GM12878 (cell line): ENCODE results near the gene VPS33B. TPM values are rescaled to one million over a fixed set of nuclear protein-coding genes. Genes with fewer than 3 reads are reported as not detected.

Experiments
- ATAC-seq: fragments of 200-7000 bp; cut with Tn5 transposase; 3 replicates; pipeline ENCODE4 v1.9.1; 2020; ENCODE audit warnings: mild to moderate bottlenecking, moderate library complexity
- BruUV-seq: library from RNA; stranded (reverse); fragments of 400-500 nt; replicated peaks from 2 replicates; lab custom pipeline; 2021; lab: Mats Ljungman, UMichigan
- CTCF ChIA-PET: fragments of 300-600 bp; sonication (Branson Sonifier 250); formaldehyde crosslinking; extraction: SDS; loops from one replicate; lab custom pipeline; 2021; ENCODE audit warnings: inconsistent platforms; lab: Yijun Ruan, JAX
- POLR2A ChIA-PET: fragments of 350-600 bp; formaldehyde crosslinking; extraction: SDS; loops from one replicate; lab custom pipeline; 2021; ENCODE audit warnings: inconsistent platforms; lab: Charles Lee
- RAD21 ChIA-PET: fragments of 300-600 bp; sonication (Branson Sonifier 250); formaldehyde crosslinking; loops from one replicate; lab custom pipeline; 2023; ENCODE audit warnings: antibody characterized with exemption; ENCODE audit not compliant: unreplicated experiment; lab: Charles Lee
- SMC1A ChIA-PET: fragments of 300-600 bp; sonication (Branson Sonifier 250); formaldehyde crosslinking; loops from one replicate; lab custom pipeline; 2023; ENCODE audit not compliant: unreplicated experiment, uncharacterized antibody; lab: Charles Lee
- DNase-seq: peaks from one replicate; pipeline ENCODE4 v3.0.0-alpha.2; 2011; ENCODE audit warnings: low read depth, low spot score
- FAIRE-seq: peaks from 3 replicates; lab custom pipeline; 2011; peaks lifted over from hg19 to GRCh38; lab: Jason Lieb, UNC
- H2AFZ ChIP-seq: 2 replicates; pipeline ENCODE4 v1.6.0; 2011; ENCODE audit warnings: low read depth, low read length, control low read depth; ENCODE audit not compliant: control insufficient read depth
- H3K27ac ChIP-seq: 2 replicates; pipeline ENCODE4 v1.5.1; 2011; ENCODE audit warnings: control low read depth; ENCODE audit not compliant: control insufficient read depth, insufficient read depth
- H3K27me3 ChIP-seq, 2 experiments: replicated peaks in 1 of 2; 2 replicates each; pipeline versions ENCODE4 v1.6.0 to v1.6.1; 2011; ENCODE audit warnings: low read length in 1 of 2; ENCODE audit not compliant: control insufficient read depth in 2 of 2, insufficient read depth in 2 of 2
- H3K36me3 ChIP-seq, 2 experiments: 2 replicates each; pipeline ENCODE4 v1.5.1; 2011; ENCODE audit warnings: low read length in 1 of 2; ENCODE audit not compliant: control insufficient read depth in 2 of 2, insufficient read depth in 2 of 2
- H3K4me1 ChIP-seq: 2 replicates; pipeline ENCODE4 v1.6.1; 2011; ENCODE audit warnings: mild to moderate bottlenecking, low read length, moderate library complexity, mixed read lengths; ENCODE audit not compliant: control insufficient read depth, insufficient read depth
- H3K4me2 ChIP-seq: 2 replicates; pipeline ENCODE4 v1.6.0; 2011; ENCODE audit warnings: control low read depth; ENCODE audit not compliant: control insufficient read depth, insufficient read depth
- H3K4me3 ChIP-seq: fragments of 200-600 bp; sonication (generic); 2 replicates; pipeline ENCODE4 v1.5.1; 2016
- H3K79me2 ChIP-seq: 2 replicates; pipeline ENCODE4 v1.6.0; 2011; ENCODE audit warnings: low read length; ENCODE audit not compliant: control insufficient read depth, insufficient read depth
- H3K9ac ChIP-seq: 2 replicates; pipeline ENCODE4 v1.8.0; 2011; ENCODE audit warnings: low read length, control low read depth, mixed read lengths; ENCODE audit not compliant: control insufficient read depth, insufficient read depth
- H3K9me3 ChIP-seq: replicated peaks from 3 replicates; pipeline ENCODE4 v1.5.1; 2011; ENCODE audit warnings: mild to moderate bottlenecking, low read length; ENCODE audit not compliant: control insufficient read depth, insufficient read depth
- H4K20me1 ChIP-seq: 2 replicates; pipeline ENCODE4 v1.6.0; 2011; ENCODE audit not compliant: control insufficient read depth, insufficient read depth
- EP300 ChIP-seq, 2 experiments: fragments of 150-350 bp in 1 of 2; IDR thresholded peaks; 2 replicates each; pipeline ENCODE4 v1.6.1; 2011 to 2012; ENCODE audit warnings: low read depth in 2 of 2, low read length in 2 of 2, borderline replicate concordance in 1 of 2, improper control_type of control experiment in 1 of 2, inconsistent platforms in 1 of 2; ENCODE audit not compliant: control insufficient read depth in 1 of 2
- NFYA ChIP-seq: IDR thresholded peaks from 2 replicates; pipeline ENCODE4 v1.6.1; 2011; ENCODE audit warnings: low read depth, mild to moderate bottlenecking, low read length, improper control_type of control experiment, borderline replicate concordance
- SKIL ChIP-seq: fragments of 450-650 bp; IDR thresholded peaks from 2 replicates; pipeline ENCODE4 v1.6.1; 2017; ENCODE audit warnings: mild to moderate bottlenecking, low read depth, inconsistent platforms; ENCODE audit not compliant: poor library complexity, severe bottlenecking
- SMARCA5 ChIP-seq: fragments of 450-650 bp; IDR thresholded peaks from 2 replicates; pipeline ENCODE4 v1.6.1; 2017; ENCODE audit warnings: mild to moderate bottlenecking
- SUZ12 ChIP-seq: fragments of 200-600 bp; sonication (generic); IDR thresholded peaks from one replicate; pipeline ENCODE4 v1.6.1; 2018; ENCODE audit warnings: antibody characterized with exemption, mild to moderate bottlenecking; ENCODE audit not compliant: unreplicated experiment
- WGBS: methylation state at CpG from one replicate; pipeline ENCODE4 v1.1.6; 2016; ENCODE audit warnings: low lambda C conversion rate; ENCODE audit not compliant: insufficient replicate concordance, insufficient coverage; ENCODE audit errors: missing lambda C conversion rate; 5-methylcytosine and 5-hydroxymethylcytosine counted together
- in situ Hi-C: fragments of 300-500 bp; cut with MboI; formaldehyde crosslinking; loops from 9 replicates; pipeline ENCODE4 v1.14.3; 2018; ENCODE audit warnings: mixed read lengths
- intact Hi-C: fragments of 100-400 bp; cut with micrococcal nuclease; formaldehyde crosslinking; loops from one replicate; pipeline ENCODE4 v1.14.2; 2022; ENCODE audit not compliant: unreplicated experiment
- polyA plus RNA-seq, 11 experiments: library from polyadenylated mRNA; depleted of rRNA in 4 of 11; unstranded in 6 of 11; stranded (reverse) in 5 of 11; fragments of >200 nt; fragmentation: Nextera tagmentation in 4 of 11; fragmentation: Illumina TruSeq in 1 of 11; extraction: Ambion mirVana in 4 of 11; extraction: Trizol in 1 of 11; gene quantifications; 1 replicate in 1 of 11; 2 replicates in 10 of 11; pipeline versions ENCODE4 v1.2.1 to v1.2.3, GENCODE V29; 2011 to 2016; ENCODE audit warnings: inconsistent platforms in 2 of 11, missing spikeins in 2 of 11, low read depth in 1 of 11
- total RNA-seq, 4 experiments: library from RNA; depleted of rRNA in 3 of 4; stranded (reverse); fragments of >200 nt in 3 of 4; fragmentation: Illumina TruSeq in 1 of 4; extraction: Trizol in 1 of 4; gene quantifications; 2 replicates each; pipeline versions ENCODE4 v1.2.1 to v1.2.3, GENCODE V29; 2013 to 2021
- TF ChIP-seq, protein P1 (sequence below): fragments of 450-650 bp; conservative IDR thresholded peaks from 2 replicates; pipeline ENCODE4 v1.6.1; 2017; ENCODE audit warnings: mild to moderate bottlenecking, moderate library complexity
- TF ChIP-seq, protein P2 (sequence below): IDR thresholded peaks from 2 replicates; pipeline ENCODE4 v1.6.1; 2011; ENCODE audit warnings: low read depth, low read length, improper control_type of control experiment, borderline replicate concordance
- TF ChIP-seq, protein P3 (sequence below): fragments of 450-650 bp; IDR thresholded peaks from 2 replicates; pipeline ENCODE4 v1.6.1; 2017; ENCODE audit warnings: low read depth, mild to moderate bottlenecking, moderate library complexity

Gene VPS33B
- total and polyA plus RNA-seq, 10 of the 15 experiments (the other 5 are each of a cell fraction or from before 2014, with no cell fraction given) = 11.4 to 21.5 (median 15.2) TPM

- POLR2A ChIA-PET = interaction anchor here (0.9 kb wide), 1 partner anchor 61 kb away, joined by 3 read pairs; no protein-coding TSS in a partner anchor
- CTCF ChIA-PET = interaction anchor here (0.8 to 9.0 kb wide), 13 partner anchors 12 to 218 kb away, joined by 3 to 111 read pairs (median 12); no protein-coding TSS in a partner anchor
- in situ Hi-C loops = loop anchor here (5.0 kb wide), 2 partner anchors 167 to 217 kb away; no protein-coding TSS in a partner anchor
These were observed 32.4 kb upstream of the VPS33B start for GRCh38 chr15:91054816-91055215.

GRCh38 chr15:91051248-91051647, 28.9 kb upstream of the VPS33B start:
- Histone ChIP-seq H3K9ac (no peak overlapping the region), H3K27me3 (no peaks in the 10 kb centered on the region; a peak in 3 of 4 replicates), H3K4me2 (no peak overlapping the region), H4K20me1 (no peaks in the 10 kb centered on the region), H3K4me1 (no peaks in the 10 kb centered on the region; the same call in 1 of the 2 replicates), H3K79me2 (no peaks in the 10 kb centered on the region), H3K9me3 (no peaks in the 10 kb centered on the region), H3K27ac (no peak overlapping the region), H3K4me3 (no peak overlapping the region), H3K36me3 (no peaks in the 10 kb centered on the region), H2AFZ (no peak overlapping the region)
- no peak for FAIRE-seq
- BruUV-seq = no TSS peak
- intact Hi-C loops (no loop called here), in situ Hi-C loops (no loop called here)
- SMC1A ChIA-PET = no interaction called here
- DNase-seq = no peak
- RAD21 ChIA-PET = no interaction called here
- CTCF ChIA-PET = interaction anchor here (1.8 to 9.0 kb wide), 2 partner anchors 175 to 219 kb away, joined by 3 to 90 read pairs; no protein-coding TSS in a partner anchor
- POLR2A ChIA-PET = no interaction called here
- 32% methylated on average over 8 of the region's 8 CpGs for WGBS
- ATAC-seq = no peak
- TF ChIP-seq, protein P1, sequence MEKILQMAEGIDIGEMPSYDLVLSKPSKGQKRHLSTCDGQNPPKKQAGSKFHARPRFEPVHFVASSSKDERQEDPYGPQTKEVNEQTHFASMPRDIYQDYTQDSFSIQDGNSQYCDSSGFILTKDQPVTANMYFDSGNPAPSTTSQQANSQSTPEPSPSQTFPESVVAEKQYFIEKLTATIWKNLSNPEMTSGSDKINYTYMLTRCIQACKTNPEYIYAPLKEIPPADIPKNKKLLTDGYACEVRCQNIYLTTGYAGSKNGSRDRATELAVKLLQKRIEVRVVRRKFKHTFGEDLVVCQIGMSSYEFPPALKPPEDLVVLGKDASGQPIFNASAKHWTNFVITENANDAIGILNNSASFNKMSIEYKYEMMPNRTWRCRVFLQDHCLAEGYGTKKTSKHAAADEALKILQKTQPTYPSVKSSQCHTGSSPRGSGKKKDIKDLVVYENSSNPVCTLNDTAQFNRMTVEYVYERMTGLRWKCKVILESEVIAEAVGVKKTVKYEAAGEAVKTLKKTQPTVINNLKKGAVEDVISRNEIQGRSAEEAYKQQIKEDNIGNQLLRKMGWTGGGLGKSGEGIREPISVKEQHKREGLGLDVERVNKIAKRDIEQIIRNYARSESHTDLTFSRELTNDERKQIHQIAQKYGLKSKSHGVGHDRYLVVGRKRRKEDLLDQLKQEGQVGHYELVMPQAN = no peak
- TF ChIP-seq, protein P2, sequence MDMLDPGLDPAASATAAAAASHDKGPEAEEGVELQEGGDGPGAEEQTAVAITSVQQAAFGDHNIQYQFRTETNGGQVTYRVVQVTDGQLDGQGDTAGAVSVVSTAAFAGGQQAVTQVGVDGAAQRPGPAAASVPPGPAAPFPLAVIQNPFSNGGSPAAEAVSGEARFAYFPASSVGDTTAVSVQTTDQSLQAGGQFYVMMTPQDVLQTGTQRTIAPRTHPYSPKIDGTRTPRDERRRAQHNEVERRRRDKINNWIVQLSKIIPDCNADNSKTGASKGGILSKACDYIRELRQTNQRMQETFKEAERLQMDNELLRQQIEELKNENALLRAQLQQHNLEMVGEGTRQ = no peak
- TF ChIP-seq SMARCA5 (no peak), SKIL (no peak), EP300 (IDR thresholded peaks at IDR 0.05; ENCODE audit: borderline replicate concordance in 1 of 2, control insufficient read depth in 1 of 2, low read depth in 2 of 2, low read length in 2 of 2) (no peak), NFYA (no peak)
- TF ChIP-seq, protein P3, sequence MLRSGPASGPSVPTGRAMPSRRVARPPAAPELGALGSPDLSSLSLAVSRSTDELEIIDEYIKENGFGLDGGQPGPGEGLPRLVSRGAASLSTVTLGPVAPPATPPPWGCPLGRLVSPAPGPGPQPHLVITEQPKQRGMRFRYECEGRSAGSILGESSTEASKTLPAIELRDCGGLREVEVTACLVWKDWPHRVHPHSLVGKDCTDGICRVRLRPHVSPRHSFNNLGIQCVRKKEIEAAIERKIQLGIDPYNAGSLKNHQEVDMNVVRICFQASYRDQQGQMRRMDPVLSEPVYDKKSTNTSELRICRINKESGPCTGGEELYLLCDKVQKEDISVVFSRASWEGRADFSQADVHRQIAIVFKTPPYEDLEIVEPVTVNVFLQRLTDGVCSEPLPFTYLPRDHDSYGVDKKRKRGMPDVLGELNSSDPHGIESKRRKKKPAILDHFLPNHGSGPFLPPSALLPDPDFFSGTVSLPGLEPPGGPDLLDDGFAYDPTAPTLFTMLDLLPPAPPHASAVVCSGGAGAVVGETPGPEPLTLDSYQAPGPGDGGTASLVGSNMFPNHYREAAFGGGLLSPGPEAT = no peak

More at GRCh38 chr15:91054816-91055215, 32.4 kb upstream of the VPS33B start:
- WGBS = 0% methylated on average over 2 of the region's 2 CpGs
- Histone ChIP-seq H3K27me3 (no peaks in the 10 kb centered on the region; a peak in 2 of 4 replicates), H3K4me1 (no peaks in the 10 kb centered on the region)
- no peak for TF ChIP-seq SUZ12
- TF ChIP-seq, all 136 proteins: peak for 0
- Histone ChIP-seq H3K79me2 (no peaks in the 10 kb centered on the region), H3K4me2 (no peak overlapping the region), H2AFZ (no peak overlapping the region), H3K27ac (no peak overlapping the region), H3K4me3 (no peak overlapping the region), H4K20me1 (no peaks in the 10 kb centered on the region), H3K9me3 (no peaks in the 10 kb centered on the region), H3K9ac (no peak overlapping the region), H3K36me3 (no peaks in the 10 kb centered on the region)
- FAIRE-seq (no peak), ATAC-seq (no peak), DNase-seq (no peak)
- BruUV-seq = no TSS peak
- ChIA-PET SMC1A (interaction anchor here (1.0 to 4.7 kb wide), 3 partner anchors 171 to 218 kb away, joined by 5 to 51 read pairs (median 38); no protein-coding TSS in a partner anchor), RAD21 (interaction anchor here (0.8 to 2.5 kb wide), 6 partner anchors 168 to 217 kb away, joined by 3 to 8 read pairs (median 6); no protein-coding TSS in a partner anchor)
- intact Hi-C loops = no loop called here
